ENCODE results near the gene MRLN.

The MRLN gene

GRCh38 chr10:59688921-59689351 lies 64.3 kb downstream of the MRLN start:
- DNase-seq (ENCODE audit: extremely low spot score): no peak
- CTCF ChIA-PET: no interaction called here
- POLR2A ChIA-PET: no interaction called here
- TF ChIP-seq CTBP1 (IDR thresholded peaks at IDR 0.05; ENCODE audit: borderline replicate concordance) (no peak), PKNOX1 (IDR thresholded peaks at IDR 0.05) (no peak), ARNT (IDR thresholded peaks at IDR 0.05) (no peak), FOXM1 (IDR thresholded peaks at IDR 0.05; ENCODE audit: borderline replicate concordance) (no peak), FOXK2 (IDR thresholded peaks at IDR 0.05) (no peak), ELF4 (IDR thresholded peaks at IDR 0.05) (no peak), ZNF384 (IDR thresholded peaks at IDR 0.05) (no peak), HDGF (IDR thresholded peaks at IDR 0.05; ENCODE audit: borderline replicate concordance) (no peak), L3MBTL2 (conservative IDR thresholded peaks at IDR 0.05) (no peak), LEF1 (IDR thresholded peaks at IDR 0.05; ENCODE audit: borderline replicate concordance) (no peak), NFRKB (IDR thresholded peaks at IDR 0.05) (no peak), SP1 (IDR thresholded peaks at IDR 0.05) (no peak), TARDBP (IDR thresholded peaks at IDR 0.05) (no peak), FOXA1 (IDR thresholded peaks at IDR 0.05) (no peak), SUZ12 (IDR thresholded peaks at IDR 0.05) (no peak), BHLHE40 (IDR thresholded peaks at IDR 0.05; ENCODE audit: borderline replicate concordance) (no peak)

- TF ChIP-seq FOXK2 (IDR thresholded peaks at IDR 0.05): no peak
- TF ChIP-seq SUZ12 (IDR thresholded peaks at IDR 0.05): no peak
- TF ChIP-seq PKNOX1 (IDR thresholded peaks at IDR 0.05): no peak
- no peak for TF ChIP-seq ELF4 (IDR thresholded peaks at IDR 0.05)
- TF ChIP-seq HDGF (IDR thresholded peaks at IDR 0.05; ENCODE audit: borderline replicate concordance): no peak
- no peak for TF ChIP-seq NFRKB (IDR thresholded peaks at IDR 0.05)
- POLR2A ChIA-PET: no interaction called here
- CTCF ChIA-PET: no interaction called here
- DNase-seq (ENCODE audit: extremely low spot score): no peak
These were observed 65.6 kb downstream of the MRLN start for GRCh38 chr10:59687657-59688056.
